ENCODE data around the gene PDZD2. TPM values are rescaled to one million over a fixed set of nuclear protein-coding genes. Genes with fewer than 3 reads are reported as not detected.

The PDZD2 gene
- total RNA-seq, 4 donors from 2014 or later, result 2.8 to 5.3 (median 4.0) TPM

GRCh38 chr5:31698673-31699072 is 59.7 kb downstream of the PDZD2 start:
- ATAC-seq, result no peak
- TF ChIP-seq CTCF (IDR thresholded peaks at IDR 0.05 in 4 of 5, conservative IDR thresholded peaks at IDR 0.05 in 1 of 5), result no peak
- no peak for TF ChIP-seq POLR2A (IDR thresholded peaks at IDR 0.05)
- Histone ChIP-seq H3K27ac (no peak overlapping the region), H3K4me3 (no peak overlapping the region), H3K36me3 (no peaks in the 10 kb centered on the region), H3K4me1 (peaks cover 0 to 3% of the 10 kb centered on the region in 2 donors), H3K9me3 (no peaks in the 10 kb centered on the region), H3K27me3 (no peaks in the 10 kb centered on the region)
- no peak for DNase-seq
- intact Hi-C loops (cut with DNase I; ENCODE audit: low total_unique reads) (no loop called here), in situ Hi-C loops (cut with MboI; ENCODE audit: low sequenced_read_pairs in 4 of 4) (no loop called here)

GRCh38 chr5:31701642-31702299 is 62.8 kb downstream of the PDZD2 start:
- ATAC-seq (no peak), DNase-seq (no peak)
- intact Hi-C loops (cut with DNase I; ENCODE audit: low total_unique reads) (no loop called here), in situ Hi-C loops (cut with MboI; ENCODE audit: low sequenced_read_pairs in 4 of 4) (no loop called here)
- TF ChIP-seq POLR2A (IDR thresholded peaks at IDR 0.05), result no peak
- no peak for TF ChIP-seq CTCF (IDR thresholded peaks at IDR 0.05 in 4 of 5, conservative IDR thresholded peaks at IDR 0.05 in 1 of 5)
- Histone ChIP-seq H3K36me3 (no peaks in the 10 kb centered on the region), H3K4me1 (peaks cover 0 to 3% of the 10 kb centered on the region in 2 donors), H3K9me3 (no peaks in the 10 kb centered on the region), H3K27me3 (no peaks in the 10 kb centered on the region), H3K27ac (peak overlapping the region in 1 of 4 donors; percentile 37), H3K4me3 (no peak overlapping the region)

GRCh38 chr5:31702712-31703111 is 63.8 kb downstream of the PDZD2 start:
- peak overlapping the region in 1 of 4 donors; percentile 37 for H3K27ac ChIP-seq
- TF ChIP-seq POLR2A (IDR thresholded peaks at IDR 0.05), result no peak
- TF ChIP-seq CTCF (IDR thresholded peaks at IDR 0.05 in 4 of 5, conservative IDR thresholded peaks at IDR 0.05 in 1 of 5), result no peak
- intact Hi-C loops (cut with DNase I; ENCODE audit: low total_unique reads), result no loop called here
- no peak overlapping the region for H3K4me3 ChIP-seq
- in situ Hi-C loops (cut with MboI; ENCODE audit: low sequenced_read_pairs in 4 of 4), result no loop called here
- peak in 1 of 2 donors; percentile 23 for ATAC-seq
- H3K4me1 ChIP-seq, result peaks cover 0 to 3% of the 10 kb centered on the region in 2 donors
- H3K27me3 ChIP-seq, result no peaks in the 10 kb centered on the region
- no peak for DNase-seq
- no peaks in the 10 kb centered on the region for H3K9me3 ChIP-seq
- no peaks in the 10 kb centered on the region for H3K36me3 ChIP-seq

DNA sequence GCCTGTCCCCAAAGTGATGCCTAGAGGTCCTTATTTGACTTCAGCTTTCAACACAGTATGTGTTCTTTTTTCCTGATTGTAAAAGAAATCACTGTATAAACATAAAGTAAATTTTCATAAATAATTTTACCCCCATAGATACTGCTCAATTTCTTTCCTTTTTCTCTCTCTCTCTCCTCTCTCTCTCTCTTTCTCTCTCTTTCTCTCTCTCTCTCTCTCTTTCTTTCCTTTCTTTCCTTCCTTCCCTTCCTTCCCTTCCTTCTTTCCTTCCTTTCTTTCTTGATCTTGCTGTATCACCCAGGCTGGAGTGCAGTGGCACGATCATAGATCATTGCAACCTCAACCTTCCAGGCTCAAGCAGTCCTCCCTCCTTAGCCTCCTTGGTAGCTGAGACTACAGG is 64.8 kb downstream of the PDZD2 start:
- Histone ChIP-seq H3K27ac (no peak overlapping the region), H3K27me3 (no peaks in the 10 kb centered on the region), H3K4me3 (no peak overlapping the region), H3K4me1 (peaks cover 0 to 3% of the 10 kb centered on the region in 2 donors), H3K36me3 (no peaks in the 10 kb centered on the region), H3K9me3 (no peaks in the 10 kb centered on the region)
- DNase-seq (no peak), ATAC-seq (no peak)
- TF ChIP-seq POLR2A (IDR thresholded peaks at IDR 0.05), result no peak
- TF ChIP-seq CTCF (IDR thresholded peaks at IDR 0.05 in 4 of 5, conservative IDR thresholded peaks at IDR 0.05 in 1 of 5), result no peak
- in situ Hi-C loops (cut with MboI; ENCODE audit: low sequenced_read_pairs in 4 of 4), result no loop called here
- intact Hi-C loops (cut with DNase I; ENCODE audit: low total_unique reads), result no loop called here

DNA sequence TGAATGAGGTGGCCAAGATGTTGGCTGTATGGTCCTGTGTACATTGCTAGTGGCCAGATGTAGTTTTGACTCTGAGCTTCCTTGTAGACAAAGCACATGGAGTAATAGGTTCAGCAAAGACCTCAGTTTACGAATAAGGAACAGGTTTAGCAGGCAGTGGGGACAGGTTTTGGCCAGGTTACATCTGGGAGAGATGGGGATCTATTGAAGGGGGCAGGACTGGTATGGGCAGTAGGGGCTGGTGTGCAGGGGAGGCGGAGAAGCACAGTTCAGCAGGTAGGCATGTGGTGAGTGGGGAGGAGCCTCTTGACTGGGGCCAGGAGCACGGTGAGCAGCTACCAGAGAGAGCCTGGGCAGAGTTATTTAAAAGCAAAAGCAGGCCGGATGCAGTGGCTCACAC is 67.3 kb downstream of the PDZD2 start:
- no peak overlapping the region for H3K4me3 ChIP-seq
- H3K27ac ChIP-seq, result no peak overlapping the region
- DNase-seq, result no peak
- TF ChIP-seq CTCF (IDR thresholded peaks at IDR 0.05 in 4 of 5, conservative IDR thresholded peaks at IDR 0.05 in 1 of 5) (no peak), POLR2A (IDR thresholded peaks at IDR 0.05) (no peak)
- no peaks in the 10 kb centered on the region for H3K27me3 ChIP-seq
- intact Hi-C loops (cut with DNase I; ENCODE audit: low total_unique reads) (no loop called here), in situ Hi-C loops (cut with MboI; ENCODE audit: low sequenced_read_pairs in 4 of 4) (no loop called here)
- H3K36me3 ChIP-seq, result no peaks in the 10 kb centered on the region
- peaks cover 0 to 3% of the 10 kb centered on the region in 2 donors for H3K4me1 ChIP-seq
- no peak for ATAC-seq
- H3K9me3 ChIP-seq, result no peaks in the 10 kb centered on the region

All from gastrocnemius medialis (tissue), 4 donors.